GM18517 (cell line): Measurements from ENCODE around the gene HSD3B2.

Experiments used
- ATAC-seq: cut with Tn5 transposase; IDR thresholded peaks from one replicate; pipeline ENCODE4 v1.9.1; 2021; ENCODE audit warnings: mild to moderate bottlenecking, moderate library complexity; ENCODE audit not compliant: unreplicated experiment

HSD3B2 gene

GRCh38 chr1:119396982-119397381, 18.0 kb upstream of the HSD3B2 start:
- no peak for ATAC-seq

GRCh38 chr1:119397986-119398385, 17.0 kb upstream of the HSD3B2 start:
- no peak for ATAC-seq

GRCh38 chr1:119404736-119405135, 10.2 kb upstream of the HSD3B2 start:
- ATAC-seq = no peak

DNA sequence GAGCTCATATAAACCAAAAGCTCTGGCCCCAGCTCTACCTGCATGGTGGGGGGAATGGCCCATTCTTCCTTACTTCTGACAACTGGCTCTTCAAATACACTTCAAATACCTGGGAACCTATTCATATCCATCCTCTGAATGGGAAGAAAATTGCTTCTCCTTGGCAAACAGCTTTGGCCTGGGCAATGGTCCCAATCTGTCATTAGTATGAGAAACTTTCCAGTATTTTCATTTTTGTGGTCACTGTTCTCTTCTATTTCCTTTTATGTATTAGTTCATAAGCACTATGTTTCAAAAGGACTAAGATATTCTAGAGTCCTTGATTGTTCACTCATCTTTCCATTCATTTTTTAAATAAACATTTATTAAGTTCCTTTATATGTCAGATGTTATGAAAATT, 5.2 kb upstream of the HSD3B2 start:
- no peak for ATAC-seq

DNA sequence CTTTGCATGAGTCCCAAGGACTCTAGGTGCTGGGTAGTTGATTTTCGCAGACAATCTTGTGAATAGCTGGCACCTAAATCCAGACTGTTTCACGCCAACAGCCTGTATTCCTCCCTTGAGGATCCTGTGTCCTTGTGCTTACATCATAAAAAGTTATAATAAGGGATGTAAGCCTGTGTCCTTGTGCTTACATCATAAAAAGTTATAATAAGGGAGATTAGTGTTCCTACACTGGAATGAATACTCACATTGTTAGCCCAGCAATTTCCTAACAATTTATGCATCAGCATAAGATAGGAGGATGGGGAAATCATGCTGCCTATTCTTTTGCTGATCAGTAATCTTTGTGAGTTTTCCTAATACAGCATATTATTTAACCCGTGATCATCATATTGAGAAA, 4.0 kb upstream of the HSD3B2 start:
- no peak for ATAC-seq

GRCh38 chr1:119416006-119416640, 1.2 kb downstream of the HSD3B2 start:
- no peak for ATAC-seq

DNA sequence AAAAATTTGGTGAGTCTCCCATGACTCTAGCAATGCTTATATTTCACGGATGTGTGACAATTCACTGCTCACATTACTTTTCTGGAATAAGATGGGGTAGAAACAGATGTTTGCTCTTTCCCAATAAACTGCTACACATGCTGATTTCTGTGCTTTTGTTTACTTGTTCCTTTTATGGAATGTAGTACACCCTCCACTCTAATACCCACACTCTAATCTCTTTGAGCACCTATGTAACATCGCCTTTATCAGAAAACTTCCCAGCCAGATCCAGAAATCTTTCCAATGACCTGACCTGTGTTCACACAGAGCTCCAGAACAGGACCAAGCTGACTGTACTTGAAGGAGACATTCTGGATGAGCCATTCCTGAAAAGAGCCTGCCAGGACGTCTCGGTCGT, 4.2 kb downstream of the HSD3B2 start:
- ATAC-seq = no peak

- no peak for ATAC-seq
Observed at GRCh38 chr1:119420638-119421037, 5.7 kb downstream of the HSD3B2 start.

GRCh38 chr1:119422631-119423030, 7.7 kb downstream of the HSD3B2 start:
- ATAC-seq = no peak

GRCh38 chr1:119428991-119429390, 14.0 kb downstream of the HSD3B2 start:
- no peak for ATAC-seq

GRCh38 chr1:119429687-119430086, 14.7 kb downstream of the HSD3B2 start:
- no peak for ATAC-seq

DNA sequence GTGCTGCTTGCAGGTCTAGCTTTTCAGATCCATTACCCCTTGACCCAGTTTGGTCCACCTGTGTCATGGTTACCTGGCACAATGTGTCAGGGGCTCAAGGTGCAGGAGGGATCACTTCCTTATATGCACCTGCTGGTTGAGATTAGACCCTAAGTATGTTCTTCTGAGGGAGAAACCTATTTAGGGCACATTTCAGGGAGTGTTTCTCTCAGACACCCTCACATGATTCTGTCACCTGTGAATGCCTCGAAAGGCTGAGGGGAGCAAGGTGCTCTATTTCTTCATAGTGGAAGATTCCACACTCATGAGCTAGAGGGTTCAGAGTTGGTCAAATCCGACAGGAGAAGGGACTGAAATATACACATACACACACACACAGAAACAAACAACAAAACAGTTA, 15.5 kb downstream of the HSD3B2 start:
- no peak for ATAC-seq

GRCh38 chr1:119431836-119432235, 16.9 kb downstream of the HSD3B2 start:
- ATAC-seq = no peak

- ATAC-seq = no peak
Observed at GRCh38 chr1:119435052-119435451, 20.1 kb downstream of the HSD3B2 start.

DNA sequence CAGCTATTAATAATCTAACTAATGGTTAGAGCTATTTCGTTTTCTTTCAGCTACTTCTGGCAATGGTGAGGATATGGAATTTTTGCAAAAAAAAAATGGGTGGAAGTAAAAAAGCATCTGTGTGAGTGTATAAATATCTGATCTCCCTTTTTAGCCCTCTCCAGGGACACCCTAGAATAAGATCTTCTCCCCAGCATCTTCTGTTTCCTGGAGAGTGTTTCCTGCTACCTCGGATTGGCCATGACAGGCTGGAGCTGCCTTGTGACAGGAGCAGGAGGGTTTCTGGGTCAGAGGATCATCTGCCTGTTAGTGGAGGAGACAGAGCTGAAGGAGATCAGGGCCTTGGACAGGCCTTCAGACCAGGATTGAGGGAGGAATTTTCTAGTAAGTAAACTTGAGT, 23.8 kb downstream of the HSD3B2 start:
- ATAC-seq = no peak

DNA sequence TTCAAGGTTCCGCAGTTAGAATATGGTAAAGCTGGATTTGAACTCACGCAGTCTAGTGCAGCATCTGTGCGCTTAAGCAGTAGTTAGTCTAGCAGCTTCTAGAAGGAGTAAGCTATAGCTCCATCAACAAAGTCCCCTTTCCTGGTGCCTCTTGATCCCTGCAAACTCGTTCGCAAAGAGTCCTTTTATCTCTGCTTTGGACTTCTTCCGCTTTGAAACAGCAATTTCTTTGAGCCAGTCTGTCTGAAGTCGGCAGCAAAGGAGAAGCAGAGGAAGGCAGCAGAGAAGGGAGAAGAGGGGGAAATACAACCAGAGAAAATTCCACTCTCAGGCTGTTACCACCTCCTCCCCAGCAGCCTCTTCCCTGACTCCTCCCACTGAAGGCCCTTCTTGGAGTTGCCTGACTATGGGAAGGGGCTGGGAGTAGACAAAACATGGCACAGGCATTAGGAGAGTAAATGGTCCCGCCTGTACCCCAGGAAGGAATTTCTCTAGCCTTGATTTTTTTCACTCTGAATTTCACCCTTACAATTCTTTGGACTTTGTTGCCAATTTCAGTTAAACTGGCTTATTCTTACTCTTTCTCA, 25.9 kb downstream of the HSD3B2 start:
- ATAC-seq = no peak

- no peak for ATAC-seq
Observed at GRCh38 chr1:119442756-119443155, 27.8 kb downstream of the HSD3B2 start.

DNA sequence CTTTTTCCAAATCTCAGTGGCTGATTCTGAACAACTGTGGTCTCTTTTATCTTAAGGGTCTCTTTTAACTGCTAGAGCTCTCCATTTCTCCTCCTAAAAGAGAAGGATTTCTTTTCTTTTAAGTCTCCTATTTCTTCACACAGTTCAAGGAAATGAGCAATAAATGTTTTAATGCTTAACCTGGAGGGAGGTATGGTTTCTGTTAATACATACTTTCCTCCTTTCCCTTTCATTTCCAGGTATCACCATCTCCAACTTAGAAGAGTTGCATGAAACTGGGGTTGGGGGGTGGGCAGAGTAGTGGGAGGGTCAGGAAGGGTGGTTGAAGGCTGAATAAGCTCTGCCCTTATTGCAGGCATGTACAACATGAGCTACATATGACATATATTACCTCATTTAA, 31.4 kb downstream of the HSD3B2 start:
- ATAC-seq = no peak

GRCh38 chr1:119447344-119448126, 32.6 kb downstream of the HSD3B2 start:
- ATAC-seq = no peak

- no peak for ATAC-seq
Observed at GRCh38 chr1:119448127-119448511, 33.2 kb downstream of the HSD3B2 start.

DNA sequence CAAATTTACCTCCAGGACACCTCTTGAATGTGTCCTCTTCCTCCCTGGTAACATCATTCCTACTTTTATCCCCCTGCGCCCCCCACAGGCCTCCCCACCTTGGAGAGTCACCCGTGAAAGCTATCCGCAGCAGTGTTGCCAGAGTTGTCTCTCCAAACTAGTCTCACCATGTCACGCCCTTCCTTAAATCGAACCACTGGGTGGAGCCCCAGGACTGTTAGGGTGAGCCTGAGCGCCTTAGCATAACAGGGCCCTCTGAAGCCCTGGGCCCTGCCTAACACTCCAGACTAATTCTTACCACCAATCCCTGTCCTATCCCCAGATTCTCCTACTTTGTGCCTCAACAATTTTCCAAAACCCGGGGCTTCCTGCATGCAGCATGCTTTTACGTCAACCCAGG, 35.0 kb downstream of the HSD3B2 start:
- no peak for ATAC-seq

DNA sequence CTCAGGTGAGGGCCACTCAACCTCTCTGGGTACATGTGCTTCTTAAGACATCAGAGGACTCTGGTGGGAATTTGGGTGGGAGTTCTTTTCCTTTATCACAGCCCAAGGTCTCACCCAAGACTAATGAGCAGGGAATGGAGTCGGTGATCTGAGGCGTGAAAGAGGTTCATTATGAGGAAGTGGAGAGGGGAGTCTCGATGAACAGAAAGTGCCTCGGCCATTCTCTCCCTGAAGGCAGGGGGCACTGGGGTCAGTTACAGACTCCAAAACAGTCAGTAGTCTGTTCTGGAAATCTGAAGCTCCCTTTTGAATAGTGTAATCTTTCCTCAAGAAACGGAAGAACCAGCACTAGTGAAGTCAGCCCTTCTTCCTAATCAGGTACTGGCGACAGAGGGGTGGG, 36.2 kb downstream of the HSD3B2 start:
- no peak for ATAC-seq
